Measurements from ENCODE around the gene CYLD. TPM values are rescaled to one million over a fixed set of nuclear protein-coding genes. Genes with fewer than 3 reads are reported as not detected.

CYLD gene
- total RNA-seq, 1 donor: 61.9 TPM

DNA sequence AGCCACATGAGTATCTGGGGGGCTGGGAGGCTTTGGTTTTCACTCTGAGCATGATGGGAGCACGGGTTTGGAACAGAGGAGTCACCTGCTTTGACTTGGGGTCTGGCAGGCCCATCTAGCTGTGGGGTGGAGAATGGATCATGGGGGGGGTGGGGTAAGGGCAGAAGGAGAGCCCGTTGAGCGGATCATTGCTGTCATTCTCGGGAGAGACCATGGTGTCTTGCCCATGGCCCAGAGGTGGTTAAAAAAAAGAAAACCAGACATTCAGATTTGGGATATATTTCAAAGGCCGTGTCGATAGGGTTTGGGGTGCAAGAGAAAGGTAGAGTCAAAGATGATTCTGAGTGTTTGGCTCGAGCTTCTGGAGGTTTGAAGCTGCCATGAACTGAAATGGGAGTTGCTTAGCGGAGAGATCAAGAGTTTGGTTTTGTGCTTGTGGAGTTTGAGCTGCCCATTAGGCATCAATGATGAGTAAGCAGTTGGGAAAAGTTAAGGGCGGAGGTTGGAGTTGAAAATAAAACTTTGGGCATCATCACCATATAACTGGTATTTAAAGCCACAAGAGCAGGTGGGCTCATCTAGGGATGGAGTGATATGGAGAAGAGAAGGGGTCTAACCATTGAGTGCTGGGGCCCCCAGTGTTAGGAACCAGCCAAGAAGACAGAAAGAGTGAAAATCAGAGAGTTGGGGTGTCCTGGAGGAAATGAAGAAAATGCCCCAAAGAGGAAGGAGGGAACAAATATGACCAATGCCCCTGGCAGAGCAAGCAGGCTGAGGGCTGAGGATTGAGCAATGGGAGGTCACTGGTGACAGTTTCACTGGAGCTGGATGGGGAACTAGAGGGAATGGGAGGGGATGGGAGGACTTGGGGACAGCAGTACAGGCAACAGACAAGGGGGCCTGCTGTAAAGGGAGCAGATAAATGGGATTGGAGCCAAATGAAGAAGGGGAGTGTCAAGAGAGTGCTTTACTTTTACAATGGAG, 46.6 kb upstream of the CYLD start:
- Histone ChIP-seq H3K27me3 (ENCODE audit: insufficient read depth, low read length) (peaks cover 19% of the 10 kb centered on the region), H4K20me1 (ENCODE audit: insufficient read depth, low read length) (no peaks in the 10 kb centered on the region), H3K79me2 (ENCODE audit: insufficient read depth, low read length) (no peaks in the 10 kb centered on the region), H3K4me3 (ENCODE audit: insufficient read depth, low read length) (no peak overlapping the region), H3K4me1 (ENCODE audit: insufficient read depth, low read length) (peaks cover 7% of the 10 kb centered on the region), H3K27ac (ENCODE audit: low read depth, low read length) (no peak overlapping the region), H3K4me2 (ENCODE audit: insufficient read depth, low read length) (no peak overlapping the region), H2AFZ (ENCODE audit: low read length) (no peak overlapping the region), H3K36me3 (ENCODE audit: insufficient read depth, low read length) (no peaks in the 10 kb centered on the region), H3K9me3 (ENCODE audit: low read depth, low read length) (no peaks in the 10 kb centered on the region)
- TF ChIP-seq, protein P1, sequence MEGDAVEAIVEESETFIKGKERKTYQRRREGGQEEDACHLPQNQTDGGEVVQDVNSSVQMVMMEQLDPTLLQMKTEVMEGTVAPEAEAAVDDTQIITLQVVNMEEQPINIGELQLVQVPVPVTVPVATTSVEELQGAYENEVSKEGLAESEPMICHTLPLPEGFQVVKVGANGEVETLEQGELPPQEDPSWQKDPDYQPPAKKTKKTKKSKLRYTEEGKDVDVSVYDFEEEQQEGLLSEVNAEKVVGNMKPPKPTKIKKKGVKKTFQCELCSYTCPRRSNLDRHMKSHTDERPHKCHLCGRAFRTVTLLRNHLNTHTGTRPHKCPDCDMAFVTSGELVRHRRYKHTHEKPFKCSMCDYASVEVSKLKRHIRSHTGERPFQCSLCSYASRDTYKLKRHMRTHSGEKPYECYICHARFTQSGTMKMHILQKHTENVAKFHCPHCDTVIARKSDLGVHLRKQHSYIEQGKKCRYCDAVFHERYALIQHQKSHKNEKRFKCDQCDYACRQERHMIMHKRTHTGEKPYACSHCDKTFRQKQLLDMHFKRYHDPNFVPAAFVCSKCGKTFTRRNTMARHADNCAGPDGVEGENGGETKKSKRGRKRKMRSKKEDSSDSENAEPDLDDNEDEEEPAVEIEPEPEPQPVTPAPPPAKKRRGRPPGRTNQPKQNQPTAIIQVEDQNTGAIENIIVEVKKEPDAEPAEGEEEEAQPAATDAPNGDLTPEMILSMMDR (IDR thresholded peaks at IDR 0.05; ENCODE audit: extremely low read depth, low read depth, low read length): no peak
- DNase-seq (ENCODE audit: insufficient read length, low spot score, missing footprints): no peak

DNA sequence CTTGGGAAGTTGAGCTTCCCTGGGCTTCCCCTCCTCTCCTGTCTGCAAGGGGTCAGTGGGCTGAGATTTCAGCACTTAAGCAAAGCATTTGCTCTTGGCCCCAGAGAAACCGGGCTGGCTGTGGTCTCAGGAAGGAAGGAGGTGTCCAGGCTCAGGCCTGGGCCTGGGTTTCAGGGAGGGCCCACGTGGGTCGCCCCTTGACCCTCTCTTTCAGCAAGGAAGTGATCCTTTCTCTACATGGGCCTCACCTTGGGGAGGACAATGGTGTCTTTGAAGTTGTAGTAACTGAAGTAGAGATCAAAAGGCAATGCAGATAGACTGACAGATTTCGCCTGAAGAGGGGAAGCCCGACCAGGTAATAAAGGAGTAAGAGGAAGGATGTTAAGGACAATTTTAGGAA, 45.8 kb upstream of the CYLD start:
- Histone ChIP-seq H3K27me3 (ENCODE audit: insufficient read depth, low read length) (peaks cover 19% of the 10 kb centered on the region), H4K20me1 (ENCODE audit: insufficient read depth, low read length) (no peaks in the 10 kb centered on the region), H3K4me1 (ENCODE audit: insufficient read depth, low read length) (peaks cover 7% of the 10 kb centered on the region), H3K4me2 (ENCODE audit: insufficient read depth, low read length) (no peak overlapping the region), H3K79me2 (ENCODE audit: insufficient read depth, low read length) (no peaks in the 10 kb centered on the region), H3K9me3 (ENCODE audit: low read depth, low read length) (no peaks in the 10 kb centered on the region), H3K27ac (ENCODE audit: low read depth, low read length) (no peak overlapping the region), H3K4me3 (ENCODE audit: insufficient read depth, low read length) (no peak overlapping the region), H3K36me3 (ENCODE audit: insufficient read depth, low read length) (no peaks in the 10 kb centered on the region), H2AFZ (ENCODE audit: low read length) (no peak overlapping the region)
- no peak for DNase-seq (ENCODE audit: insufficient read length, low spot score, missing footprints)
- TF ChIP-seq, protein P1 (IDR thresholded peaks at IDR 0.05; ENCODE audit: extremely low read depth, low read depth, low read length): no peak

DNA sequence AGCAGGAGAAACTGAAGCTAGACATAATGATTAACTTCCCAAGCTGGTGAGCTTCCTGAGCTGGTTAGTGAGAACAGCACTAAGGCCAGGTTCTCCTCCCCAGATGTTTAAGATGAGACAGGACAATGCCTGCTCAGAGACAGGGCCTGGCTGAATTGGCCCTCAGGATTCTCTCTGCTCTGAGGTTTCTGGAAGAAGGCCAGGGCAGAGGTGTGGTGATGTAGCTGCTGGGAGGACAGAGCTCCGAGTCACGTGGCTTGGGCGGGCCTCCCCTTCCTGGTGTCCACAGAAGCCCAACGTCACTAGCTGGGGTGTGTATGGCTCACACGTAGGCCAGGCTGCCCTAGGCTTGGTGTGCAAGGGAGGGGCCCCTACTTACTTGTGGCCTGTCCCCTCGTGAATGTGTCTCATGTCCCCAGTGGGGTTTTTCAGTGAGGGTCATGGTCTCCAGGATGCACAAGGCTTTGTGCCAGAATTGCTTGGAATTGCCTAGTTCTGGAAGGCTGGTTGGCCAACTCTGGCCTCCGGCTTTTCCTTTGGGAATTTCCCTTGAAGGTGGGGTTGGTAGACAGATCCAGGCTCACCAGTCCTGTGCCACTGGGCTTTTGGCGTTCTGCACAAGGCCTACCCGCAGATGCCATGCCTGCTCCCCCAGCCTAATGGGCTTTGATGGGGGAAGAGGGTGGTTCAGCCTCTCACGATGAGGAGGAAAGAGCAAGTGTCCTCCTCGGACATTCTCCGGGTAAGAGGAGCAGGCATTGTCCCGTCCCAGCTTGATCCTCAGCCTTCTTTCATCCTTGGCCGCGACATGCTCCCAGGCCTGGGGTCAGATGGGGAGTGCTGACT, 45.1 kb upstream of the CYLD start:
- Histone ChIP-seq H4K20me1 (ENCODE audit: insufficient read depth, low read length) (no peaks in the 10 kb centered on the region), H3K4me3 (ENCODE audit: insufficient read depth, low read length) (no peak overlapping the region), H3K27me3 (ENCODE audit: insufficient read depth, low read length) (peaks cover 19% of the 10 kb centered on the region), H3K36me3 (ENCODE audit: insufficient read depth, low read length) (no peaks in the 10 kb centered on the region), H3K4me1 (ENCODE audit: insufficient read depth, low read length) (peaks cover 7% of the 10 kb centered on the region), H3K27ac (ENCODE audit: low read depth, low read length) (no peak overlapping the region), H3K79me2 (ENCODE audit: insufficient read depth, low read length) (no peaks in the 10 kb centered on the region), H3K4me2 (ENCODE audit: insufficient read depth, low read length) (no peak overlapping the region), H3K9me3 (ENCODE audit: low read depth, low read length) (no peaks in the 10 kb centered on the region), H2AFZ (ENCODE audit: low read length) (peak overlapping the region; percentile 56)
- DNase-seq (ENCODE audit: insufficient read length, low spot score, missing footprints): no peak
- TF ChIP-seq, protein P1 (IDR thresholded peaks at IDR 0.05; ENCODE audit: extremely low read depth, low read depth, low read length): no peak

DNA sequence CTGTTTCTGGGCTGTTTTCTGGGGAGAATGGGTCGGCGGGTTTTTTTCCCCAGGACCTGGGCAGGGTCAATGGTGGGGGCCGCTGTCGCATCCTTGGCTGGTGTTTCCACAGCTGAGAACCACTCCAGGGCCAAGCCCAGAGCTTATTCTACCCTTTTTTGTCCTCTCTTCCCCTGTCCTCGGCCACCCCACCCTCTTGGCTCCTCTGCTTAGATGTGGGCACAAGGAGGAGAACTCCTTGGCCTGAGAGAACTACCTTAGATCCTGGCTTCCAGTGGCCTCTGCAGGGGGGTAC, 44.5 kb upstream of the CYLD start:
- H3K4me3 ChIP-seq (ENCODE audit: insufficient read depth, low read length): peak overlapping the region; percentile 76
- no peaks in the 10 kb centered on the region for H3K79me2 ChIP-seq (ENCODE audit: insufficient read depth, low read length)
- peaks cover 7% of the 10 kb centered on the region for H3K4me1 ChIP-seq (ENCODE audit: insufficient read depth, low read length)
- H3K9me3 ChIP-seq (ENCODE audit: low read depth, low read length): no peaks in the 10 kb centered on the region
- no peak overlapping the region for H3K27ac ChIP-seq (ENCODE audit: low read depth, low read length)
- H3K27me3 ChIP-seq (ENCODE audit: insufficient read depth, low read length): peaks cover 19% of the 10 kb centered on the region
- TF ChIP-seq, protein P1 (IDR thresholded peaks at IDR 0.05; ENCODE audit: extremely low read depth, low read depth, low read length): no peak
- peak overlapping the region; percentile 94 for H3K4me2 ChIP-seq (ENCODE audit: insufficient read depth, low read length)
- H4K20me1 ChIP-seq (ENCODE audit: insufficient read depth, low read length): no peaks in the 10 kb centered on the region
- H2AFZ ChIP-seq (ENCODE audit: low read length): peak overlapping the region; percentile 99
- DNase-seq (ENCODE audit: insufficient read length, low spot score, missing footprints): no peak
- no peaks in the 10 kb centered on the region for H3K36me3 ChIP-seq (ENCODE audit: insufficient read depth, low read length)

All from osteoblast (primary cell).